Lower leg skin (tissue), 3 donors: ENCODE measurements around the gene SVEP1.

Experiments used
- CTCF ChIP-seq, 3 donors: fragments of 450-650 bp; IDR thresholded peaks; one replicate each; pipeline ENCODE4 v1.5.1; 2016; ENCODE audit warnings: antibody characterized with exemption in 3 of 3, mild to moderate bottlenecking in 3 of 3, moderate library complexity in 2 of 3
- POLR2A ChIP-seq, 2 donors: fragments of 450-650 bp; IDR thresholded peaks; one replicate each; pipeline ENCODE4 v1.6.1; 2016 to 2017; ENCODE audit warnings: antibody characterized with exemption in 2 of 2, mild to moderate bottlenecking in 1 of 2, moderate library complexity in 1 of 2

DNA sequence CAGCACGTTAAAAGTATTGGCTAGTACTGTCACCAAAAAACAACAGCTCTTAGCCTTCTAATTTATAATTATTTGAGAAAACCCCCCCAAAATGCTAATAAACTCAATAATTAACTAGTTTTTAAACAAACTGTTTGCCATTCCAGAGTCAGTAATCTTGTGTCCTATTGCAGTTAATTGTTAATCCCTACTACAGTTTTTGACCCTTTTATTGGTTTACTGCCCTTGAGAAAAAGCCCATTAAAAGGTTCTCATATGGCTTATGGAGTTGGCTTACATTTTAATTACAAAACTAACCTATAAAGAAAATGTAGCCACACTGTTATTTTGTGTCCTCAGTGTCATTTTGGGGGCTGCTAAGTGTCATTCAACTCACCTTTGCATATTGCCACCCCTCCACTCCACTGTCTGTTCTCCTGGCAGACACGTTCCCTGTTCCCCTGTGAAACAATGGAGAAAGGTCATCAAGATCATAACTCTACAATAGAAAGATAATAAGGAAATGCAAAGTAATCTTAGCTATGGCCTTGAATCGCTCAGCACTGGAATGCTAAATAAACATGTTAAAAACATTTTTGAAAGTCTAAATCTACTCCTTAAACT, 190.3 kb downstream of the SVEP1 start:
- TF ChIP-seq CTCF (IDR thresholded peaks at IDR 0.05) (no peak), POLR2A (IDR thresholded peaks at IDR 0.05) (no peak)
